ENCODE data around the gene SENP3. TPM values are rescaled to one million over a fixed set of nuclear protein-coding genes. Genes with fewer than 3 reads are reported as not detected.
"Not testable (repeated sequence)": the region's sequence is repeated elsewhere in the genome, so short reads cannot be mapped to it uniquely, and the experiment has no call there.

The SENP3 gene
- total RNA-seq, 2 donors from 2014 or later, result 42.9 to 46.3 TPM

GRCh38 chr17:7582396-7583252 is 20.9 kb downstream of the SENP3 start:
- peak overlapping the region; percentile 91 to 98 for H3K27ac Mint-ChIP-seq
- H3K9me3 Mint-ChIP-seq, result no peaks in the 10 kb centered on the region
- DNase-seq (ENCODE audit: low spot score in 2 of 2), result no peak
- no peak for ATAC-seq
- peaks cover 33 to 55% of the 10 kb centered on the region in 2 donors for H3K36me3 Mint-ChIP-seq

GRCh38 chr17:7583253-7584109 is 21.8 kb downstream of the SENP3 start, which contains the start of gene MPDU1:
Gene MPDU1 (plus strand): TSS chr17:7583852. CDS start chr17:7583863, 11 bp downstream.
- peak; percentile 61 to 74 for ATAC-seq
- H3K36me3 Mint-ChIP-seq, result peaks cover 30 to 48% of the 10 kb centered on the region in 2 donors

GRCh38 chr17:7586673-7587419 is 25.1 kb downstream of the SENP3 start:
- no peak for ATAC-seq
- H3K9me3 Mint-ChIP-seq, result no peaks in the 10 kb centered on the region
- H3K27ac Mint-ChIP-seq, result peak overlapping the region; percentile 36 to 44
- H3K36me3 Mint-ChIP-seq, result peaks cover 28 to 30% of the 10 kb centered on the region in 2 donors
- DNase-seq (ENCODE audit: low spot score in 2 of 2), result no peak

More at GRCh38 chr17:7583253-7584109, 21.8 kb downstream of the SENP3 start, which contains the start of gene MPDU1:
- Mint-ChIP-seq H3K27ac (peak within 1 kb of the TSS; percentile 91 to 98), H3K9me3 (no peaks in the 10 kb centered on the region)
- DNase-seq (ENCODE audit: low spot score in 2 of 2), result peak; percentile 93 to 97

GRCh38 chr17:7587420-7588151 is 25.9 kb downstream of the SENP3 start:
- Mint-ChIP-seq H3K27ac (peak overlapping the region; percentile 36 to 44), H3K36me3 (peaks cover 22 to 24% of the 10 kb centered on the region in 2 donors), H3K9me3 (no peaks in the 10 kb centered on the region)
- no peak for DNase-seq (ENCODE audit: low spot score in 2 of 2)
- no peak for ATAC-seq

GRCh38 chr17:7588553-7589203 is 27.0 kb downstream of the SENP3 start:
- Mint-ChIP-seq H3K27ac (peak overlapping the region in 1 of 2 donors; percentile 44), H3K9me3 (no peaks in the 10 kb centered on the region), H3K36me3 (peaks cover 20 to 22% of the 10 kb centered on the region in 2 donors)
- DNase-seq (ENCODE audit: low spot score in 2 of 2) (no peak), ATAC-seq (peak in 1 of 2 donors; percentile 1)

- ATAC-seq (peak; percentile 55 to 82), DNase-seq (ENCODE audit: low spot score in 2 of 2) (peak; percentile 71 to 72)
- Mint-ChIP-seq H3K9me3 (no peaks in the 10 kb centered on the region), H3K36me3 (peaks cover 14 to 22% of the 10 kb centered on the region in 2 donors), H3K27ac (no peak overlapping the region)
Observed at GRCh38 chr17:7589204-7589868, 27.6 kb downstream of the SENP3 start.

GRCh38 chr17:7589891-7590691 is 28.4 kb downstream of the SENP3 start, which contains the start of gene SOX15:
Gene SOX15 (minus strand): TSS chr17:7590094. CDS start chr17:7589676, 418 bp downstream.
- H3K36me3 Mint-ChIP-seq, result peaks cover 6 to 17% of the 10 kb centered on the region in 2 donors
- H3K9me3 Mint-ChIP-seq, result no peaks in the 10 kb centered on the region
- no peak for ATAC-seq
- peak within 1 kb of the TSS in 1 of 2 donors; percentile 32 for H3K27ac Mint-ChIP-seq
- no peak for DNase-seq (ENCODE audit: low spot score in 2 of 2)

GRCh38 chr17:7590743-7591142 is 29.0 kb downstream of the SENP3 start:
- ATAC-seq, result peak in 1 of 2 donors; percentile 19
- peaks cover 2 to 12% of the 10 kb centered on the region in 2 donors for H3K36me3 Mint-ChIP-seq
- H3K27ac Mint-ChIP-seq, result peak overlapping the region in 1 of 2 donors; percentile 32
- no peaks in the 10 kb centered on the region for H3K9me3 Mint-ChIP-seq
- no peak for DNase-seq (ENCODE audit: low spot score in 2 of 2)

GRCh38 chr17:7591596-7591995 is 29.9 kb downstream of the SENP3 start:
- H3K27ac Mint-ChIP-seq, result peak overlapping the region; percentile 31 to 72
- peaks cover 0 to 10% of the 10 kb centered on the region in 2 donors for H3K36me3 Mint-ChIP-seq
- ATAC-seq, result no peak
- H3K9me3 Mint-ChIP-seq, result no peaks in the 10 kb centered on the region
- no peak for DNase-seq (ENCODE audit: low spot score in 2 of 2)

GRCh38 chr17:7592422-7593021 is 30.8 kb downstream of the SENP3 start:
- ATAC-seq, result no peak
- DNase-seq (ENCODE audit: low spot score in 2 of 2), result no peak
- peak overlapping the region in 1 of 2 donors; percentile 25 for H3K27ac Mint-ChIP-seq
- peaks cover 0 to 15% of the 10 kb centered on the region in 2 donors for H3K36me3 Mint-ChIP-seq
- no peaks in the 10 kb centered on the region for H3K9me3 Mint-ChIP-seq

GRCh38 chr17:7593296-7593695 is 31.6 kb downstream of the SENP3 start:
- Mint-ChIP-seq H3K9me3 (no peaks in the 10 kb centered on the region), H3K27ac (peak overlapping the region; percentile 5 to 61), H3K36me3 (peaks cover 0 to 15% of the 10 kb centered on the region in 2 donors)
- DNase-seq (ENCODE audit: low spot score in 2 of 2), result no peak
- no peak for ATAC-seq

GRCh38 chr17:7597561-7597960 is 35.8 kb downstream of the SENP3 start:
- not testable (repeated sequence) for H3K27ac Mint-ChIP-seq; ATAC-seq; DNase-seq (ENCODE audit: low spot score in 2 of 2); H3K9me3 Mint-ChIP-seq
- H3K36me3 Mint-ChIP-seq, result peaks cover 9 to 20% of the 10 kb centered on the region in 2 donors

- ATAC-seq, result no peak
- peak overlapping the region in 1 of 2 donors; percentile 12 for H3K27ac Mint-ChIP-seq
- no peaks in the 10 kb centered on the region for H3K9me3 Mint-ChIP-seq
- no peak for DNase-seq (ENCODE audit: low spot score in 2 of 2)
- peaks cover 14 to 17% of the 10 kb centered on the region in 2 donors for H3K36me3 Mint-ChIP-seq
Observed at GRCh38 chr17:7606280-7606679, 44.6 kb downstream of the SENP3 start.
